ENCODE data around the gene ACR. TPM values are rescaled to one million over a fixed set of nuclear protein-coding genes. Genes with fewer than 3 reads are reported as not detected.

The ACR gene
- total RNA-seq, 2 experiments from 2014 or later, result not detected

GRCh38 chr22:50721257-50721844, 16.7 kb upstream of the ACR start:
- H3K27me3 Mint-ChIP-seq, result no peaks in the 10 kb centered on the region
- H3K4me1 Mint-ChIP-seq (ENCODE audit: low read depth), result no peaks in the 10 kb centered on the region
- TF ChIP-seq CTCF (IDR thresholded peaks at IDR 0.05), result no peak
- H3K4me3 Mint-ChIP-seq, result no peak overlapping the region
- intact Hi-C loops (cut with micrococcal nuclease), result no loop called here
- no peaks in the 10 kb centered on the region for H3K36me3 Mint-ChIP-seq (ENCODE audit: low read depth)
- no peak overlapping the region for H3K27ac Mint-ChIP-seq
- DNase-seq, result no peak
- ChIA-PET CTCF (interaction anchor here (1.3 kb wide), 1 partner anchor 11 kb away, joined by 3 read pairs; no protein-coding TSS in a partner anchor), POLR2A (no interaction called here)
- no peaks in the 10 kb centered on the region for H3K9me3 Mint-ChIP-seq
- ATAC-seq, result no peak

GRCh38 chr22:50722048-50722701, 15.8 kb upstream of the ACR start:
- Mint-ChIP-seq H3K36me3 (ENCODE audit: low read depth) (no peaks in the 10 kb centered on the region), H3K27me3 (no peaks in the 10 kb centered on the region), H3K9me3 (no peaks in the 10 kb centered on the region), H3K4me3 (no peak overlapping the region), H3K4me1 (ENCODE audit: low read depth) (no peaks in the 10 kb centered on the region), H3K27ac (no peak overlapping the region)
- no peak for ATAC-seq
- ChIA-PET POLR2A (no interaction called here), CTCF (interaction anchor here (1.3 kb wide), 1 partner anchor 10 kb away, joined by 3 read pairs; no protein-coding TSS in a partner anchor)
- intact Hi-C loops (cut with micrococcal nuclease), result no loop called here
- no peak for DNase-seq
- no peak for TF ChIP-seq CTCF (IDR thresholded peaks at IDR 0.05)

- TF ChIP-seq CTCF (IDR thresholded peaks at IDR 0.05), result no peak
- intact Hi-C loops (cut with micrococcal nuclease), result no loop called here
- H3K4me3 Mint-ChIP-seq, result no peak overlapping the region
- no peaks in the 10 kb centered on the region for H3K9me3 Mint-ChIP-seq
- H3K4me1 Mint-ChIP-seq (ENCODE audit: low read depth), result no peaks in the 10 kb centered on the region
- no peaks in the 10 kb centered on the region for H3K36me3 Mint-ChIP-seq (ENCODE audit: low read depth)
- DNase-seq (no peak), ATAC-seq (no peak)
- no peaks in the 10 kb centered on the region for H3K27me3 Mint-ChIP-seq
- POLR2A ChIA-PET, result no interaction called here
- CTCF ChIA-PET, result no interaction called here
- H3K27ac Mint-ChIP-seq, result no peak overlapping the region
Measured at GRCh38 chr22:50722716-50723428, 15.1 kb upstream of the ACR start.

- no peak for TF ChIP-seq CTCF (IDR thresholded peaks at IDR 0.05)
- Mint-ChIP-seq H3K36me3 (ENCODE audit: low read depth) (no peaks in the 10 kb centered on the region), H3K9me3 (no peaks in the 10 kb centered on the region), H3K4me1 (ENCODE audit: low read depth) (no peaks in the 10 kb centered on the region), H3K4me3 (no peak overlapping the region), H3K27ac (no peak overlapping the region), H3K27me3 (no peaks in the 10 kb centered on the region)
- ChIA-PET CTCF (no interaction called here), POLR2A (no interaction called here)
- DNase-seq (no peak), ATAC-seq (no peak)
- intact Hi-C loops (cut with micrococcal nuclease), result no loop called here
Measured at GRCh38 chr22:50723991-50724390, 14.0 kb upstream of the ACR start.

GRCh38 chr22:50724616-50725015, 13.4 kb upstream of the ACR start:
- Mint-ChIP-seq H3K27ac (no peak overlapping the region), H3K9me3 (no peaks in the 10 kb centered on the region), H3K4me1 (ENCODE audit: low read depth) (no peaks in the 10 kb centered on the region), H3K27me3 (no peaks in the 10 kb centered on the region), H3K4me3 (no peak overlapping the region), H3K36me3 (ENCODE audit: low read depth) (no peaks in the 10 kb centered on the region)
- ATAC-seq (no peak), DNase-seq (no peak)
- POLR2A ChIA-PET, result no interaction called here
- intact Hi-C loops (cut with micrococcal nuclease), result no loop called here
- CTCF ChIA-PET, result no interaction called here
- TF ChIP-seq CTCF (IDR thresholded peaks at IDR 0.05), result no peak

Measured in activated CD8-positive, alpha-beta T cell treated with anti-CD3 and anti-CD28 coated beads for 36 hours (primary cell).